H1 (cell line): ENCODE measurements around the gene THAP11. TPM values are rescaled to one million over a fixed set of nuclear protein-coding genes. Genes with fewer than 3 reads are reported as not detected.

Source experiments
- CTCF ChIP-seq, 3 experiments: IDR thresholded peaks; 1 replicate in 2 of 3; 2 replicates in 1 of 3; pipeline versions ENCODE4 v1.5.1 to v1.6.1; 2011; ENCODE audit warnings: low read length in 3 of 3, mild to moderate bottlenecking in 3 of 3, inconsistent platforms in 2 of 3, low read depth in 1 of 3, moderate library complexity in 1 of 3; ENCODE audit not compliant: insufficient read depth in 1 of 3; ENCODE audit errors: control extremely low read depth in 1 of 3
- RAD21 ChIP-seq, 2 experiments: IDR thresholded peaks in 1 of 2; conservative IDR thresholded peaks in 1 of 2; 2 replicates each; pipeline ENCODE4 v1.6.1; 2011; ENCODE audit warnings: low read depth in 2 of 2, low read length in 2 of 2, improper control_type of control experiment in 1 of 2, inconsistent platforms in 1 of 2, mild to moderate bottlenecking in 1 of 2, moderate library complexity in 1 of 2
- SIX5 ChIP-seq: IDR thresholded peaks from 2 replicates; pipeline ENCODE4 v1.6.1; 2011; ENCODE audit warnings: mild to moderate bottlenecking, low read depth, low read length
- SP4 ChIP-seq: IDR thresholded peaks from 2 replicates; pipeline ENCODE4 v1.6.1; 2012; ENCODE audit warnings: low read length, inconsistent platforms
- polyA plus RNA-seq, 7 experiments: library from polyadenylated mRNA; depleted of rRNA in 3 of 7; stranded (reverse) in 5 of 7; unstranded in 2 of 7; fragments of >200 nt in 5 of 7; fragments of 200-250 nt in 2 of 7; gene quantifications; 1 replicate in 5 of 7; 2 replicates in 1 of 7; 4 replicates in 1 of 7; pipeline versions ENCODE4 v1.2.1 to v1.2.3, GENCODE V29; 2011 to 2013; ENCODE audit warnings: missing spikeins in 2 of 7, mixed read lengths in 2 of 7
- total RNA-seq: library from RNA; stranded (reverse); fragmentation: NEBNext Ultra II Directional; extraction: Animal tissue kit (Norgen Biotek cat#: 25700); gene quantifications from 2 replicates; pipeline ENCODE4 v1.2.1, GENCODE V29; 2021

The THAP11 gene
- total and polyA plus RNA-seq, 2 of the 8 experiments (the other 6 are each of a cell fraction or from before 2014, with no cell fraction given): 50.8 to 54.8 TPM

GRCh38 chr16:67837811-67838210 is 4.3 kb upstream of the THAP11 start (continued):
- TF ChIP-seq CTCF (IDR thresholded peaks at IDR 0.05; ENCODE audit: control extremely low read depth in 1 of 3, insufficient read depth in 1 of 3, low read depth in 1 of 3, low read length in 3 of 3): no peak
- no peak for TF ChIP-seq SP4
- TF ChIP-seq RAD21 (IDR thresholded peaks at IDR 0.05 in 1 of 2, conservative IDR thresholded peaks at IDR 0.05 in 1 of 2; ENCODE audit: low read depth in 2 of 2, low read length in 2 of 2): no peak
- TF ChIP-seq SIX5: no peak
- TF ChIP-seq, all 59 proteins: peak for 0
